HCEC 1CT (cell line): ENCODE results near the gene VPS13A.
"Not testable (repeated sequence)": the region's sequence is repeated elsewhere in the genome, so short reads cannot be mapped to it uniquely, and the experiment has no call there.

Experiments used
- DNase-seq: peaks from one replicate; pipeline ENCODE4 v3.0.0-alpha.2; 2017

VPS13A gene

DNA sequence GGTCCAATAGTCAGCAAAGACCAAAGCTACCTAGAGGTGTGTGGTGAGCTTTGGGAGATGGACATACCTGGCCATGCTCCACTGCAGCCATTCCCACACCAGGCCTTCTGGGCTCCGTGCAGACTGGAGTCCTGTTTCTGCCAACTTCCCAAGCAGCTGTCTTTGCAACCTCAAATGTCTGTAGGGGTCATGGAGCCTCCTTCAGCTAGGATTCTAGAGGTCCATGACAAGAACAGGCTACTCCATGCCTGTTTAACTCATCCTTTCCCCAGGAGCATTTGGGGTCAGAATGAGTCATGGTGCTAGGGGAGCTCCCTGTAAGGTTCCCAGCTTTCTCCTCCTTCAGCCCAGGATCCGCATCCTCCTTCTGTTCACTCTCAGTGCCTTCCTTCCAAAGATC lies 17.1 kb downstream of the VPS13A start:
- peak; percentile 25 for DNase-seq

DNA sequence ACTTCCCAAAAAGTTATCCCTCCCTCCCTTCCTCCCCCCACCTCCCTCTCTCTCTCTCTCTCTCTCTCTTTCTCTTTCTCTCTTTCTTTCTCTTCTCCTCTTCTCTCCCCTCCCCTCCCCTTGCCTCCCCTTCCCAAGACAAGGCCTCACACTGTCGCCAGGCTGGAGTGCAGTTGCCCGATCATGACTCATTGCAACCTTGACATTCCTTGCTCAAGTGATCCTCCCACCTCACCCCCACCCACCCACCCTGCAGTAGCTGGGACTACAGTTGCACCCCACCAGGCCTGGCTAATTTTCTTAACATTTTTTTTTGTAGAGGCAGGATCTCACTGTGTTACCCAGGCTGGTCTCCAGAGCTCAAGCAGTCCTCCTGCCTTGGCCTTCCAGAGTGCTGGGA lies 32.8 kb downstream of the VPS13A start:
- DNase-seq: no peak

DNA sequence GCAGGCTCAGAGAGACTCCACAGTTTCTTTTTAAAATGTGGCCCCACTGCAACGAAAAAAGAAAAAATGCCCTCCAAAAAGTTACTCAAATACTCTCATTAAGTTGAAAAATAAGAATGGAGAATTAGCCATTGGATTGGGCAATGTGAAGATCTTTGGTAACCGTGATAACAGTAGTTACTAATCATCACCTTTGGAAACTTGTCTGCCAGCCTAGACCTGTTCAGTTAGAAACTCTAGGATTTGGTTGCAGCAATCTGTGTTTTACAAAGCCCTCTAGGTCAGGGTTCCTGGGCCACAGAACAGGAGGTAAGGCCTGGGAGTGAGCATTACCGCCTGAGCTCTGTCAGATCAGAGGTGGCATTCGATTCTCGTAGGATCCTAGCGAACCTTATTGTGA lies 34.2 kb downstream of the VPS13A start:
- DNase-seq: no peak

DNA sequence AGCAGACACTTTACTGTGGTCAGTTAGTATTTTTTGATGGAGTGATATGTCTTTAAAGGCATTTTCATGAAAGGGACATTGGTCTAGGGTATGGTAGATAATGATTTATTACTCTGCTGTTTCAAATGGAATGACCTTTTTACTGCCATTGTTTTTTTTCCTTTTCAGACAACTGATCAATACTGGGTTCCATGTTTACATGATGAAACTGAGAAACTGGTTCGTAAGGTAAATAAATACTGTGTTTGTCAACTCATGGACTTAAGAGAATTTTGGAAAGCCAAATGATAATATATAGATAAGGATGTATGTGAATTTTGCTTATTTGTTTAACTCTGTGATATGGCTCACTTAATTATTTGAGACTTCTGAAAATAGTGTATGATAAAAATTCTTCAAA lies 35.5 kb downstream of the VPS13A start:
- no peak for DNase-seq

DNA sequence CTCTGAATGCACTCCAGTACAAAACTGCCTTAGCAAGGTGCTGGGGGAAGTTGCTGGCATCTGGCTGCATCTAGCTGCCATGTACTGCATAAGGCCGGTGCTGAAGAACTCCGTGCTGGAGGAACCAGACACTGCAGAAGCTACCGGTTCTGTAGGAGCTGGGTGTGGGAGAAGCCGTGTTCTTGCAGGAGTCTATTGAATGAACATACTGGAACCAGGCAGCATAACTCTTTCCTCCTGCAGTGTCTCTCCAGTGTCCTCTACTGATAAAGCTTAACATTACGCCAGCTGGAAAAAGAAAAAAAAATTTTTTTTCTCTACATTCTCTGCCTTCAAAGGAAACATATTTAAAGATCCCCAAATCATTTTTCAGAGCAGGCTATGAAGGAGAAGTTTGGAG lies 38.5 kb downstream of the VPS13A start:
- DNase-seq: peak; percentile 37

DNA sequence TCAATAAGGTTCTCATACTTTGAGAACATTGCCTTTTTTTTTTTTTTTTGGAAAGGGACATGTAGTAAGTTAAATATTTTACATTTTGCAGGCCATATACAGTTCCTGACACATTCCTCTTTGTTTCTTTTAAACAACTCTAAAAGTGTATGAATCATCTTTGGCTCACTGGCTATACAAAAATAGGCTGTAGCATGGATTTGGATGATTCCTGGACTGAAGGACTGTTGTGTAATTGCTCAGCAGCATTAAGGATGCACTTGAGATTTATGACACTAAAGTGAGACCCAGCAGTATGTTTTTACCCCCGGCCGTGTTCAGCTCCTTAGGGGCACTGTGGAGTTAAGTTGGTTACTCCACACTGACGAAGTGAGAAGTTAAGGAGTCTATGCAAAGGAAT lies 41.3 kb downstream of the VPS13A start:
- DNase-seq: peak; percentile 88

DNA sequence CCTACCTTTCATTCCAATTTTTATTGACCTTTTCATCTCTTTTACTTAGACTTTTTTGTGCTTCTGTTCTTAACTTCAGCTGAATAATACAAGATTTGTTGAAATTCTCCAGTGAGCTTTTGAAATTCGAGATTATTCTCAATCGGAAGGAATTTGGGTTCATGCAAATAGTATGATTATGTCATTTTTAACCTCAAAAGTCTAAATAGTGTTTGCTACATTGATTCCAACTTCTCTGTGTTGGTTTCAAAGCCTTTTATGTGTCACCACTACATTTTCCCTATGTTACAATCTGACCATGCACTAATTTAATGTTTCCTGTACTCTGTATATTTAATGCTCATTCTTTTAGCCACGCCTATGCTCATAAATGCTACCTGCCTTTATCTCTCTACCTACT lies 44.1 kb downstream of the VPS13A start:
- DNase-seq: peak; percentile 12

DNA sequence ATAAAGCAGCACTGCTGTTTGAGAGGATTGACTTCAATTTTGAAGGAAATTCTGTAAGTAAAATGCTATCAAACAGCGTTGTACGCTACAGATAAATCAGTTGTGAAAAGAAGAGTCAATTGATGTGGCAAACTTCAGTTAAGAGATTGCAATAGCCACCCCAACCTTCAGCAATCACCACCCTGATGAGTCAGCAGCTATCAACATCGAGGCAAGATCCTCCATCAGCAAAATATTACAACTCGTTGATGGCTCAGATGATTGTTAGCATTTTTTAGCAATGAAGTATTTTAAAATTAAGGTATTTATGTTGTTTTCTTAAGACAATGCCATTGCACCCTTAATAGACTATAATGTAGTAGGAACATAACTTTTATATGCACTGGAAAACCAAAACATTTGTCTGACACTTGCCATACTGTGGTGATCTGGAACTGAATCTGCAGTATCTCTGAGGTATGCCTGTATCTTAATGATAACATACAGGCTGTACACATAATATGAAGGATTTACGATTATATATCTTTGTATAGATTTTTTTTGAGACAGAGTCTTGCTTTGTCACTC lies 47.5 kb downstream of the VPS13A start:
- DNase-seq: peak; percentile 71

DNA sequence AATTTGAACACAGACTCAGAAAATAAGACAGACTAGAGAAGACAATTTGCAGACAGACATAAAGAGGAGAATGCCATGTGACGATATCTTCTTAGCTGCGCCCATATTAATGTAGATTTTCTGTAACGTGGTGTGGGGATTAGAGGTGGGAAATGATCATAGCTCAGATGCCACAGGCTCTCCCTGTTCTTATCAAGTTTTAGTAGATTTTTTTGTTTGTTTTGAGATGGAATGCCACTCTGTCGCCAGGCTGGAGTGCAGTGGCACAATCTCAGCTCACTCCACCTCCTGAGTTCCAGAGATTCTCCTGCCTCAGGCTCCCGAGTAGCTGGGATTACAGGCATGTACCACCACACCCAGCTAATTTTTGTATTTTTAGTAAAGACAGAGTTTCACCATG lies 59.4 kb downstream of the VPS13A start:
- no peak for DNase-seq

DNA sequence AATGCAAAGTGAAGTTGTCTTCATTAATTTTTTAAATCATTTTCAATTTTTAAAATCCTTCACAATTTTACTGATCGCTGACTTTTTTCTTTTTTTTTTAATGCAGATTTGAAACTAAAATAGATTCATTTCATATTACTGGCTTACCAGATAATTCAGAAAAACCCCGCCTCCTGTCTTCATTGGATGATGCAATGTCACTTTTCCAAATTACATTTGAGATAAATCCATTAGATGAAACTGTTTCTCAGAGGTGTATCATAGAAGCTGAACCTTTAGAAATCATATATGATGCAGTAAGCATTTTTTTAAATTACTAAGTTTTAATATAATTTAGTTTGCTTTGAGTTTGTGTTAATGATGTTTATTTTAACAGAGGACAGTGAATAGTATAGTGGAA lies 60.6 kb downstream of the VPS13A start:
- DNase-seq: no peak

DNA sequence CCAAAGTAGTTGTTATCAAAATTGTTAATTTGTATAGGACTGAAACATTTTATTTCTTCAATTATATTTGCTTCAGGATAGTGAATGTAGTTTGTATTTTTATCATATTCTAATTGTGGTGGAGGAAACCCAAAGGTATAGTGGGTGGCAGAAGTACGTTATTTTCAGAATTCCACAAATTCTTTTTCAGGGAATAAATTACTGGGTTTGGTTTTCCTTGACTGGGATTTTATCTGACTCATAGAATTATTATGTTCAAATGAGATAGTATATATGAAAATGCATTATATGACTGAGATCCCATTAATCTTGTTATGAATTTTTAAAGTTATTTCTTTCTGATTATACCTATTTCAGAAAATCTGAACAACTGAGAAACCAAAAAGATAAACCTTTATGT lies 73.7 kb downstream of the VPS13A start:
- peak; percentile 20 for DNase-seq

DNA sequence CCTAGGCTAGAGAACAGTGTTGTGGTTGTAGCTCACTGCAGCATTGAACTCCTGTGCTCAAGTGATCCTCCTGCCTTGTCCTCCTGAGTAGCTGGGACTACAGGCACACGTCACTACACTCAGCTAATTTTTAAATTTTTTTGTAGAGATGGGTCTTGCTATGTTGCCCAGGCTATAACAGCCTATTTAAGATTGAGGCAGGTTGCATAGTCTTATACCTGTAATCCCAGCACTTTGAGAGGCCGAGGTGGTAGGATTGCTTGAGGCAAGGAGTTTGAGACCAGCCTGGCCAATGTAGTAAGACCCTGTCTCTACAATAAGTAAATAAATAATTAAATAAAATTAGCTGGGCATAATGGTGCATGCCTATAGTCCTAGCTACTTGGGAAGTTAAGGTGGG lies 79.9 kb downstream of the VPS13A start:
- DNase-seq: no peak

DNA sequence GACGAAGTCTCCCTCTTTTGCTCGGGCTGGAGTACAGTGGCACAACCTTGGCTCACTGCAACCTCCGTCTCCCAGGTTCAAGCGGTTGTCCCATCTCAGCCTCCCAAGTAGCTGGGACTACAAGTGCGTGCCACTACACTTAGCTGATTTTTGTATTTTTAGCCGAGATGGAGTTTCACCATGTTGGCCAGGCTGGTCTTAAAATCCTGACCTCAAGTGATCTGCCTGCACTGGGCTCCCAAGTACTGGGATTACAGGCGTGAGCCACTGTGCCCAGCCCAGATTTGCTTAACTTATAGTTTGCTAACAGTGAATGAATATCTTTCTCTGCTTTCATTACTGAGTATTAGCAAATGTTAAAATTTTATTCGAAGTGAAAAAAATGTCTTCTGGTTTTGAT lies 84.3 kb downstream of the VPS13A start:
- no peak for DNase-seq

DNA sequence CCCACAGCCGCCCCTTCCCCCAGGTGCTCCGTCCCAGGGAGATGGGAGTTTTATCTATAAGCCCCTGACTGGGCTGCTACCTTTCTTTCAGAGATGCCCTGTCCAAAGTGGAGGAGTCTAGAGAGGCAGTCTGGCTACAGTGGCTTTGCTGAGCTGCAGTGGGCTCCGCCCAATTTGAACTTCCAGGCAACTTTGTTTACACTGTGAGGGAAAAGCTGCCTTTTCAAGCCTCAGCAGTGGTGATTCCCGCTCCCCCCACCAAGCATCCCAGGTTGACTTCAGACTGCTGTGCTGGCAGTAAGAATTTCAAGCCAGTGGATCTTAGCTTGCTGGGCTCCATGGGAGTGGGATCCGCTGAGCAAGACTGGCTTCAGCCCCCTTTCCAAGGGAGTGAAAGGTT lies 90.4 kb downstream of the VPS13A start:
- not testable (repeated sequence) for DNase-seq

DNA sequence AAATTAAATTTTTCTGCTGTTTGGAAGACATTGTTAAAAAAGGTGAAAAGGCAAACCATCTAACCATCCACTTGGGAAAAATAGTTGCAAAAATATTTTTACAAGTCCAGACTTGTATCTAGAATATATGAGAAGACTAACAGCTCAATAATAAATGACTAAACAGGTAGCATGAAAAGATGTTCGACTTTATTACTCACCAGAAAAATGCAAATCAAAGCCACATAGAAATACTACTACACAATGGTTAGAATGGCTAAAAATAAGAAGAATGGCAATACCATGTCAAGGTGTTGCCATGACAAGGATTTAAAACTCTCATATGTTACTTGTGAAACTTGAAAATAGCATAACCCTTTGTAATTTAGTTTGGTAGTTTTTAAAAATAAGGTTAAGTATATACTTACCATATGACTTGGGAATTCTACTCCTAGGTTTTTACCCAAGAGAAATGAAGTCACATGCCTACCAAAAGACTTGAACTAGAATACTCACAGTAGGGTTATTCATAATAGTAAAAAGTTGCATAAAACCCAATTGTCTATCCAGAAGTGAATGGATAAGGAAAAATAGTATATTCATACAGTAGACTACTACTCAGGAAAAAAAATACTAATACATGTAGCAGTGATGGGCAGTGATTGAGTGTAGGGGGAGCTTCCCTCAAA lies 93.8 kb downstream of the VPS13A start:
- no peak for DNase-seq

DNA sequence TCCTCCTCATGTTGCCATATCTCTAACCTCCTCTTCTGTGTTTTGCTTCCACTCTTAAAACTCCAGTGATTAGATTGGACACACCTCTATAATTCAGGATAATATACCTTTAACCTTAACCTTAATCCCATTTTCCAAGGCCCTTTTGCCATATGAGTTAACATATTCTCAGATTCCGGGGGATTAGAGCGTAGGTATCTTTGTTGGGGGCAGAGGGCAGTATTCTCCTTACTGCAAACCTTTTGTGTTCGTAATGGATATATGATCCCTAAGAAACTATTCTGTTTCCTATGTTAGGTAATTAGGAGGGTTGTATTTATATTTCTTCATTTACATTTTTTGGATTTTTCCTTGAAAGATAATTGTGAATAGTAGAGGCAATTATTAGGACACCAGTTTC lies 99.5 kb downstream of the VPS13A start:
- no peak for DNase-seq

DNA sequence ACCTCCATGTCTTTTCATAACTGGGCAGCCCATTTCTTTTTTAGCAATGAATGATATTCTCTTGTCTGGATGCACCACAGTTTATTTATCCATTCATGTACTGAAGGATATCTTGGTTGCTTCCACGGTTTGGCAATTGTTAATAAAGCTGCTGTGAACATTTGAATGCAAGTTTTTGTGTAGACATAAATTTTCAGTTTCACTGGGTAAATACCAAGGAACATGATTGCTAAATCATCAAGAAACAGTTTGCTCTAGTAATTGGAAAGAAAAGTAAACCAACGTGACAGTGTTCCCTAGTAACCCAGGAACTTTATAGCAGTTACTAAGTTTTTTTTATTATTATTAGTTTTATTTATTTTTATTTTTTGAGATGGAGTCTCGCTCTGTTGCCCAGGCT lies 100.4 kb downstream of the VPS13A start:
- no peak for DNase-seq

DNA sequence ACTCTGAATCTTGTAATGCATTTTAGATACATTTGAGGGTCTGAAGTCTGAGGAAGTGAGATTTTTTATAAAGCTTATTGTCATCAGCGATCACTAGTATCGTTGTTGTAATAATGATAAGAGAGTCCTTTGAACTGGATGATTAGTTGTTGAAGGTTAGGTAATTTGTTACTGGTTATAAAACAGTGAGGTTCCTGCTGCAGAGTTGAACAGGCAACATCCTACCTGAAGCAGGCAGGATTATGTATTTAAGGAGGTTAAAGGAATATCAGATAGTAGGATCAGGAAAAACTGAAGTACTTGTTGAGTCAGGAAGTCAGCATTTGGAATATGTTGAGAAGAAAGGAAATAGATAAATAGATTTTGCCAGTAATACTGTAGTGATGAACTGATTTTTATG lies 106.7 kb downstream of the VPS13A start:
- no peak for DNase-seq

DNA sequence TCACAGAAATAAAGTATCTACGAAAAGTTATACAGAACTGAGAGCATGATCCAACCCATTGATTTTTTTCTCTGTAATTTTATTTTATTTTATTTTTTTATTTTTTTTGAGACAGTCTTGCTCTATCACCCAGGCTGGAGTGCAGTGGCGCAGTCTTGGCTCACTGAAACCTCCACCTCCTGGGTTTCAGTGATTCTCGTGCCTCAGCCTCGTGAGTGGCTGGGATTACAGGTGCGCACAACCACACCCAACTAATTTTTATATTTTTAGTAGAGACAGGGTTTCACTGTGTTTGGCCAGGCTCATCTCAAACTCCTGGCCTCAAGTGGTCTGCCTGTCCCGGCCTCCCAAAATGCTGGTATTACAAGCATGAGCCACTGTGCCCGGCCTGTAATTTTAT lies 107.3 kb downstream of the VPS13A start:
- no peak for DNase-seq

DNA sequence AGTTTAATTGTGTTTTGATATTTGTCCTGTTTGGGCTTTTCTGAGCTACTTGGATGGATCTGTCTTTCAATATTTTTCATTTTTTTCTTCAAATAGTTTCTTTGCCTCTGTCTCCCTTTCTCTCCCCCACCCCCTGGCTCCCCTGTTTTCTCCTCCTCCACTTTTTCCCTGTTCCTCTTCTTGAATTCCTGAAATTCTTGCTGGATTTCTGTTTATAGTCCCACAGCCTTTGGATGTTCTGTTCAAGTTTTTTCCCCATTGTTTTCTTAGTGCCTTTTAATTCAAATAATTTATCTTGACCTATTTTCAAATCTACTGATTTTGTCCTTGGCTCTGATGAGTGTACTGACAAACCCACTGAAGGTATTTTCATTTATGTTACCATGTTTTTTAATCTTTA lies 113.0 kb downstream of the VPS13A start:
- DNase-seq: peak; percentile 7

DNA sequence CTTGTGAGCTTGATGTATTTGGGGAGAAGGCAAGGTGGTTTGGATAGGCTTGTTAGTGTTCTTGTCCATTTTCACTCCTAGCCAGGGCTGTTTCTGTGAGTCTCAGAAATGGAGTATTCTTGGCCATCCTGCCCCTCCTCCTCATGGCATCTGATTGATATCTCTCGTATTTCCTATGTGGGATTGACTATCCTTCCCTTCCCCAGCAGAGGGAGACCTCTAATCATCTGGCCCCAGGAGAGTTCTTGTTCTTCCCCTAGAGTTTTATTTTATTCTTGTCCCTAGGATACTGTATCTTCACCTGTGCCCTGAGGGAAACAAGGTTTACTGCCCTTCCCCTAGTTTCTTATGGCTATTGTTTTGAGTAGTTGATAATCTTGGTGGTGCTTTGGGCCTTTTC lies 114.4 kb downstream of the VPS13A start:
- DNase-seq: peak; percentile 37

DNA sequence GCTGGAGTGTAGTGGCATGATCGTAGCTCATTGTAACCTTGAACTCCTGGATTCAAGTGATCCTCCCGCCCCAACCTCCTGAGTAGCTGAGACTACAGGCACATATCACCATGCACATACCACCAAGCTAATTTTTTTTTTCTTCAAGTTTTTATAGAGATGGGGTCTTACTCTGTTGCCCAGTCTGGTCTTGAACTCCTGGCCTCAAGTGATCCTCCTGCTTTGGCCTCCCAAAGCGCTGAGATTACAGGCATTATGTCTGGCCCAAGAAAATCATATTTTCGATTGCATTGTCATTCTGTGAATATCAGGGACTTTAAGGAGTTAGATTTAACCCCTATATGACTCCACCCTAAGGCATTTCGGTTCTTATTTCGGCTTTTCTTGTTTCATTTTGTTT lies 116.6 kb downstream of the VPS13A start:
- no peak for DNase-seq

DNA sequence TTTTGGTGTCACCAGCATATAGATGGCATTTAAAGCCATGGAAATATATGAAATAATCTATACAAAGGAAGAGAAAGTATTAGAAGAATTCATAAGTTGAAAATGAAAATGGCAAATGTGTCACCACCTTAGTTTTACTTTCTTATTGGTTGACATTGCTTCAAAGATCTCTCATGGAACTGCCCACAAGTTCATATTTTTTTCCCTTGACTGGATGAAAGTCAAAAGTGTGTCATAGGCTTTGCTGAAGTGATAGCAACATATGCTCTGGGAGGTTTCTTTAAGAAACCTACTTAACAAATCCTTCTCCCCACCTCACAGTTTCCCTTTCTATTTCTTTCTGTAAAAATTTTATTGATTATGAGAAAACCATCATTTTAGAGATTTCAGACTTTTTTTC lies 127.2 kb downstream of the VPS13A start:
- DNase-seq: no peak

DNA sequence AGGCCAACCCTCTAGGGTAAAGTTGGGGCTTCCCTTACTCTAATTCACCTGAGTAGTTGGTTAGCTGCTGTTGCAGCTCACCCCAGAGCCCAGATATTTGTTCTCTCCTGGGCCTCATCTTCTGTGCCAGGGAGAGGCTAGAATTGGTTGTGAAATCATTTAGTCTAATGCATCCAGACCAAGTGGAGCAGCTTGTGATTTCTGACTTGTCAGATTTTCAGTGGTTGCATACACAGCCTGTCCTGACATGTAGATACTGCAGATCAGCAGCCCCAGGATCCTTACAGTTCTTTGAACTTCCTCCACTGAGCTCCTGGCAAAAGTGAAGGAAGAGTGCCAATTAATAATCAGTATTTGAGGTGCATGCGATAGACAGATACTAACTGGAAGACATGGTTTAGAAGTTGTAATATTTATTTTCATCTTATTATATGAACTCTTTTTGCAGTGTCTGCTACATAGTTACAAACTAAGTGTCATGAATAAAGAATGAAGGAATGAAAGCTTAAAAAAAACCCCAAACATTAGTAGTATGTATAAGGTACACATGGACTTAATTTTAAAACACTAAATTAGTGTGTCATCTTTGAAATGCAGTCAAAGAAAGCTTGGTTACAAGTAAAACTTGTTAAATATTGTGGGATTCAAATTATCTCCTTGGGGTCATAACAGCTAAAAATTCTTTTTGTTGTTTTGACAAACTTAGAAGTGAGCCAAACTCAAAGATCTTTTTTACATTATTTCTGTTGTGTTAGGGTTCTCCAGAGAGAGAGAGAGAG lies 128.5 kb downstream of the VPS13A start:
- no peak for DNase-seq

DNA sequence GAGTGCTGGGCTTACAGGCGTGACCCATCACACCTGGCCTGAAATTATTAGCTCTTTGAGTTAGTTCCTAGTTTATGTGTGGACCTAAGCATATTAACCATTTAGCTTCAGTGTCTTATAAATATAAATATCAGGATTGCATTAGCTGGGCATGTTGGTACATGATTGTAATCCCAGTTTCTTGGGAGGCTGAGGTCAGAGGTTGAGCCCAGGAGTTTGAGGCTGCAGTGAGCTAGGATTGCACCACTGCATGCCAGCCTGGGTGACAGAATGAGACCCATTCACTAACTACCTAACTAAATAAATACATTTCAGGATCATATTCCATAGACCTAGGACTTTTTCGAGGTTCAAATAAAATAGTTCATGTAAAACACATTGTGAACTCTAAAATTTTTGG lies 129.8 kb downstream of the VPS13A start:
- DNase-seq: no peak
